NCI-H2196 (cell line): ENCODE measurements around the gene ADPRHL1.

Source experiments
- DNase-seq: peaks from one replicate; lab custom pipeline; 2025; ENCODE audit not compliant: unreplicated experiment; lab: John Stamatoyannopoulos, UW

ADPRHL1 gene

GRCh38 chr13:113452942-113453901, at the start of gene ADPRHL1:
Gene ADPRHL1 (minus strand): TSS chr13:113453488. CDS start chr13:113453437, 51 bp downstream.
- DNase-seq: no peak

GRCh38 chr13:113502686-113503085, 49.4 kb upstream of the ADPRHL1 start:
- DNase-seq: no peak

- DNase-seq: no peak
These were observed 47.4 kb upstream of the ADPRHL1 start for GRCh38 chr13:113500530-113501265.

- no peak for DNase-seq
These were observed 46.6 kb upstream of the ADPRHL1 start for GRCh38 chr13:113499936-113500335.

GRCh38 chr13:113498905-113499304, 45.6 kb upstream of the ADPRHL1 start:
- no peak for DNase-seq

GRCh38 chr13:113497217-113497616, 43.9 kb upstream of the ADPRHL1 start:
- no peak for DNase-seq

- DNase-seq: no peak
These were observed 42.4 kb upstream of the ADPRHL1 start for GRCh38 chr13:113495494-113496210.

- DNase-seq: peak; percentile 8
These were observed 40.1 kb upstream of the ADPRHL1 start for GRCh38 chr13:113493315-113493951.

GRCh38 chr13:113491982-113492381, 38.7 kb upstream of the ADPRHL1 start:
- DNase-seq: no peak

- DNase-seq: no peak
These were observed 38.2 kb upstream of the ADPRHL1 start for GRCh38 chr13:113491418-113491883.

- DNase-seq: peak; percentile 84
These were observed 37.5 kb upstream of the ADPRHL1 start, which contains the start of gene DCUN1D2 for GRCh38 chr13:113490496-113491417. Gene DCUN1D2 (minus strand): TSS chr13:113490711. CDS start chr13:113490669, 42 bp downstream.

- DNase-seq: no peak
These were observed 36.5 kb upstream of the ADPRHL1 start for GRCh38 chr13:113489549-113490495.

GRCh38 chr13:113489171-113489548, 35.9 kb upstream of the ADPRHL1 start:
- DNase-seq: no peak

GRCh38 chr13:113488283-113488682, 35.0 kb upstream of the ADPRHL1 start:
- no peak for DNase-seq

GRCh38 chr13:113486698-113487097, 33.4 kb upstream of the ADPRHL1 start:
- no peak for DNase-seq

GRCh38 chr13:113485545-113485944, 32.3 kb upstream of the ADPRHL1 start:
- DNase-seq: no peak

GRCh38 chr13:113483504-113484293, 30.4 kb upstream of the ADPRHL1 start:
- DNase-seq: no peak

- DNase-seq: no peak
These were observed 29.8 kb upstream of the ADPRHL1 start for GRCh38 chr13:113483081-113483480.
